Measurements from ENCODE around the gene RPL37A.

Gene RPL37A

DNA sequence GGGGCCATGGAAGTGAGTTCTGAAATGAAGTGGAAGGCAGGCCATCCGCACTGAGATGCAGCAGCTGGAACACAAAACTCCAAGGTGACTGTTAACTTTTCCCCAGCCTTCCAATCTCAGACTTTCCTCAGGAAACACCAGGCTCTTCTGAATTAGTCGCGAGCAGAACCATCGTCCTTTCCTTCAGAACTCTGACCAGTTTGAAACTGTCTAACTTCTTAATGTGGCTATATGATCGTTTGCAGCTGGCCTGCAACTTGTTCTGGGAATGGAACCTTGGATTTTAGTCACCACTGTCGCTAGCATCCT is 620 bp upstream of the RPL37A start:
- H3F3A ChIP-seq (ENCODE audit: insufficient read depth, low read length), result peaks cover 8% of the 10 kb centered on the region; the same call in 1 of the 2 replicates
- peaks cover 31% of the 10 kb centered on the region for H3K36me3 ChIP-seq (replicated peaks; ENCODE audit: insufficient read depth, low read length)
- H3K9ac ChIP-seq (ENCODE audit: low read length), result peak overlapping the region; percentile 68
- H3K4me3 ChIP-seq (ENCODE audit: low read length), result peak overlapping the region; percentile 73
- peak overlapping the region; percentile 69 for H2AFZ ChIP-seq (ENCODE audit: low read length)
- H3K4me2 ChIP-seq (ENCODE audit: low read depth, low read length), result peak overlapping the region; percentile 84
- DNase-seq, result peak; percentile 19
- H3K4me1 ChIP-seq (ENCODE audit: low read length), result peaks cover 16% of the 10 kb centered on the region
- peaks cover 8% of the 10 kb centered on the region; the same call in 1 of the 2 replicates for H4K20me1 ChIP-seq (ENCODE audit: insufficient read depth, low read length)
- no peaks in the 10 kb centered on the region for H3K9me2 ChIP-seq (replicated peaks; ENCODE audit: insufficient read depth, low read length)
- H3K27ac ChIP-seq (ENCODE audit: low read length), result peak overlapping the region; percentile 45; the same call in 1 of the 2 replicates
- H3K27me3 ChIP-seq (replicated peaks; ENCODE audit: insufficient read depth, low read length), result no peaks in the 10 kb centered on the region
- TF ChIP-seq CTCF (IDR thresholded peaks at IDR 0.05; ENCODE audit: low read length) (no peak), EZH2phosphoT487 (IDR thresholded peaks at IDR 0.05; ENCODE audit: low read length) (no peak), EZH2 (optimal IDR thresholded peaks at IDR 0.05; ENCODE audit: low read depth, low read length) (no peak)
- H3K9me3 ChIP-seq (replicated peaks; ENCODE audit: insufficient read depth, low read length), result no peaks in the 10 kb centered on the region
- peaks cover 52% of the 10 kb centered on the region for H3K79me2 ChIP-seq (ENCODE audit: low read length)

- no peak for DNase-seq
- H3K36me3 ChIP-seq (replicated peaks; ENCODE audit: insufficient read depth, low read length), result peaks cover 35% of the 10 kb centered on the region
- no peaks in the 10 kb centered on the region for H3K9me3 ChIP-seq (replicated peaks; ENCODE audit: insufficient read depth, low read length)
- H3K4me2 ChIP-seq (ENCODE audit: low read depth, low read length), result peak overlapping the region; percentile 85
- peaks cover 12% of the 10 kb centered on the region; the same call in 1 of the 2 replicates for H3F3A ChIP-seq (ENCODE audit: insufficient read depth, low read length)
- H3K27me3 ChIP-seq (replicated peaks; ENCODE audit: insufficient read depth, low read length), result no peaks in the 10 kb centered on the region
- H3K9ac ChIP-seq (ENCODE audit: low read length), result peak overlapping the region; percentile 91
- H3K4me1 ChIP-seq (ENCODE audit: low read length), result peaks cover 16% of the 10 kb centered on the region
- TF ChIP-seq CTCF (IDR thresholded peaks at IDR 0.05; ENCODE audit: low read length) (no peak), EZH2 (optimal IDR thresholded peaks at IDR 0.05; ENCODE audit: low read depth, low read length) (no peak), EZH2phosphoT487 (IDR thresholded peaks at IDR 0.05; ENCODE audit: low read length) (no peak)
- H3K9me2 ChIP-seq (replicated peaks; ENCODE audit: insufficient read depth, low read length), result no peaks in the 10 kb centered on the region
- H2AFZ ChIP-seq (ENCODE audit: low read length), result no peak overlapping the region
- H3K27ac ChIP-seq (ENCODE audit: low read length), result peak overlapping the region; percentile 45; the same call in 1 of the 2 replicates
- peaks cover 16% of the 10 kb centered on the region; the same call in 1 of the 2 replicates for H4K20me1 ChIP-seq (ENCODE audit: insufficient read depth, low read length)
- peaks cover 61% of the 10 kb centered on the region for H3K79me2 ChIP-seq (ENCODE audit: low read length)
- H3K4me3 ChIP-seq (ENCODE audit: low read length), result peak overlapping the region; percentile 73
These were observed 1.1 kb downstream of the RPL37A start for GRCh38 chr2:216499641-216500218.

DNA sequence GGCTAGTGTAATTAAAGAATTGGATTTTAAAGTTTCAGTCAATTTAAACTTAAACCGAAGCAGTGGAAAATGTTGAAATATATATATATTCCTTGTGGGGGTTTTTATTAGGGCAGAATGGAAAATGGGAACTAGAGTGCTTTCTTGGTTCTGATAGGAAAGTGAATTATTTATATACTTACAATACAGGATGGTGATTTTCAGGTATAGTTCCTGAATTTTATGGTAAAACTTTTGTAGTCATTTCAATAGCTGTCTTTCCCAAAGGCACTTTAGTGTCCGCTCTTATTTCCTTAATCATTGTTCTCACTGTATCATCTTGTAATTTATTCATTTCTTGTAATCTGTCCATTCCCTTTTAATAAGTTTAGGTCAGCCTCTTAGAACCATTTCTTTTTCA is 1.9 kb downstream of the RPL37A start:
- Histone ChIP-seq H3K9me3 (replicated peaks; ENCODE audit: insufficient read depth, low read length) (no peaks in the 10 kb centered on the region), H4K20me1 (ENCODE audit: insufficient read depth, low read length) (peaks cover 16% of the 10 kb centered on the region; the same call in 1 of the 2 replicates), H3K27me3 (replicated peaks; ENCODE audit: insufficient read depth, low read length) (no peaks in the 10 kb centered on the region), H3K4me1 (ENCODE audit: low read length) (peaks cover 16% of the 10 kb centered on the region), H2AFZ (ENCODE audit: low read length) (no peak overlapping the region), H3K9me2 (replicated peaks; ENCODE audit: insufficient read depth, low read length) (no peaks in the 10 kb centered on the region), H3K4me3 (ENCODE audit: low read length) (peak overlapping the region; percentile 73), H3K9ac (ENCODE audit: low read length) (peak overlapping the region; percentile 91; the same call in 1 of the 2 replicates), H3K79me2 (ENCODE audit: low read length) (peaks cover 61% of the 10 kb centered on the region), H3F3A (ENCODE audit: insufficient read depth, low read length) (peaks cover 12% of the 10 kb centered on the region; the same call in 1 of the 2 replicates), H3K36me3 (replicated peaks; ENCODE audit: insufficient read depth, low read length) (peaks cover 35% of the 10 kb centered on the region), H3K27ac (ENCODE audit: low read length) (no peak overlapping the region), H3K4me2 (ENCODE audit: low read depth, low read length) (peak overlapping the region; percentile 85)
- TF ChIP-seq EZH2phosphoT487 (IDR thresholded peaks at IDR 0.05; ENCODE audit: low read length) (no peak), EZH2 (optimal IDR thresholded peaks at IDR 0.05; ENCODE audit: low read depth, low read length) (no peak), CTCF (IDR thresholded peaks at IDR 0.05; ENCODE audit: low read length) (no peak)
- DNase-seq, result no peak

Measured in MM.1S (cell line).